Esophagus squamous epithelium (tissue), 5 donors: ENCODE results near the gene BUD31. TPM values are rescaled to one million over a fixed set of nuclear protein-coding genes. Genes with fewer than 3 reads are reported as not detected.

Source experiments
- DNase-seq: peaks from one replicate; lab custom pipeline; 2025; lab: John Stamatoyannopoulos, UW
- H3K27ac ChIP-seq, 4 donors: fragments of 200-600 bp; sonication (generic); one replicate each; pipeline ENCODE4 v1.5.1; 2016 to 2019; ENCODE audit warnings: mild to moderate bottlenecking in 1 of 4
- H3K27me3 ChIP-seq, 4 donors: fragments of 200-600 bp; sonication (generic); 1 replicate in 3 of 4; 2 replicates in 1 of 4; pipeline versions ENCODE4 v1.5.1 to v1.6.0; 2017 to 2021; ENCODE audit warnings: antibody characterized with exemption in 1 of 4
- H3K36me3 ChIP-seq, 3 donors: fragments of 200-600 bp; sonication (generic); one replicate each; pipeline ENCODE4 v1.5.1; 2016 to 2019
- H3K4me1 ChIP-seq, 3 donors: fragments of 200-600 bp; sonication (generic); one replicate each; pipeline ENCODE4 v1.5.1; 2017 to 2019
- H3K4me3 ChIP-seq, 4 donors: fragments of 200-600 bp; sonication (generic); 1 replicate in 3 of 4; 2 replicates in 1 of 4; pipeline ENCODE4 v1.5.1; 2016 to 2019; ENCODE audit warnings: mild to moderate bottlenecking in 2 of 4, moderate library complexity in 1 of 4
- H3K9me3 ChIP-seq, 3 donors: fragments of 200-600 bp; sonication (generic); one replicate each; pipeline ENCODE4 v1.5.1; 2016 to 2019
- CTCF ChIP-seq, 6 experiments: fragments of 450-650 bp in 4 of 6; fragments of 200-600 bp in 2 of 6; sonication (generic) in 2 of 6; IDR thresholded peaks; one replicate each; pipeline ENCODE4 v1.5.1; 2016 to 2019; ENCODE audit warnings: antibody characterized with exemption in 6 of 6, mild to moderate bottlenecking in 4 of 6, moderate library complexity in 4 of 6
- POLR2A ChIP-seq, 4 donors: fragments of 450-650 bp; IDR thresholded peaks; one replicate each; pipeline ENCODE4 v1.6.1; 2017; ENCODE audit warnings: antibody characterized with exemption in 4 of 4, mild to moderate bottlenecking in 4 of 4, moderate library complexity in 3 of 4
- WGBS, 2 donors: methylation state at CpG; one replicate each; pipeline ENCODE4 v1.1.5; 2018; 5-methylcytosine and 5-hydroxymethylcytosine counted together
- intact Hi-C: fragments of 100-400 bp; cut with DNase I; formaldehyde crosslinking; loops from one replicate; pipeline ENCODE4 v1.15.0; 2022
- total RNA-seq, 4 donors: library from RNA; depleted of rRNA; stranded (reverse); fragments of >200 nt; gene quantifications; one replicate each; pipeline ENCODE4 v1.1.0, GENCODE V29; 2016
- donor health status: DM: yes; HTN: yes; CAD: no.

The BUD31 gene
- total RNA-seq, 4 donors from 2014 or later = 46.9 to 59.1 (median 55.9) TPM

GRCh38 chr7:99406557-99406956 is 2.2 kb upstream of the BUD31 start:
- Histone ChIP-seq H3K27me3 (no peaks in the 10 kb centered on the region), H3K4me3 (peak overlapping the region in 1 of 4 donors; percentile 74), H3K27ac (peak overlapping the region in 1 of 4 donors; percentile 98), H3K36me3 (peaks cover 6 to 56% (median 20%) of the 10 kb centered on the region in 3 donors), H3K9me3 (no peaks in the 10 kb centered on the region), H3K4me1 (peaks cover 22 to 58% (median 24%) of the 10 kb centered on the region in 3 donors)
- no peak for DNase-seq
- 70 to 83% methylated on average over 1 of the region's 1 CpG for WGBS, 2 donors
- TF ChIP-seq POLR2A (IDR thresholded peaks at IDR 0.05) = no peak
- no peak for TF ChIP-seq CTCF (IDR thresholded peaks at IDR 0.05)
- intact Hi-C loops = no loop called here

- no peaks in the 10 kb centered on the region for H3K27me3 ChIP-seq
- intact Hi-C loops = no loop called here
- peak overlapping the region; percentile 74 to 98 (median 92) for H3K4me3 ChIP-seq
- H3K36me3 ChIP-seq = peaks cover 6 to 56% (median 19%) of the 10 kb centered on the region in 3 donors
- no peaks in the 10 kb centered on the region for H3K9me3 ChIP-seq
- peaks cover 22 to 58% (median 24%) of the 10 kb centered on the region in 3 donors for H3K4me1 ChIP-seq
- no peak for TF ChIP-seq POLR2A (IDR thresholded peaks at IDR 0.05)
- no peak for TF ChIP-seq CTCF (IDR thresholded peaks at IDR 0.05)
- H3K27ac ChIP-seq = peak overlapping the region; percentile 96 to 99 (median 98)
- 0% methylated on average over 24 to 28 of the region's 28 CpGs for WGBS, 2 donors
- no peak for DNase-seq
Observed at GRCh38 chr7:99407872-99408378, 844 bp upstream of the BUD31 start.

DNA sequence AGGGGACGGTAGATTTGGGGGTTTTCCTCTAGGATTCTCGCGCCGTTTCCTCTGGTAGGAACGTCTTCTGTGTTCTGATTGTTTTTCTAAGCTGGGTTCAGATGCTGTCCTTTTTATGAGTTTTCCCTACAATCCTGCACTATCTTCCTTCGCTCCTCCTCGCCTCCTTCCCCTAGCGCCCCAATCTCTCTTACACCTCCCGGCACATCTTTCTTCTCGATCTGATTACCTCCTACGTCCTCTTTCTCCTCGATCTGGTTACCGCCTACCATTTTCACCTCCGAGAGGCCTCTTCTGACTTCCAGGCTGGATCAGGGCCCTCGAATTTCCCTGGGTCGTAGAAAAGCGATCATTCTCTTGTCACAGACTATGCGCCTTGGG is 413 bp downstream of the BUD31 start:
- intact Hi-C loops = no loop called here
- TF ChIP-seq CTCF (IDR thresholded peaks at IDR 0.05) (no peak), POLR2A (IDR thresholded peaks at IDR 0.05) (no peak)
- 0% methylated on average over 17 to 18 of the region's 18 CpGs for WGBS, 2 donors
- H3K27ac ChIP-seq = peak overlapping the region; percentile 96 to 99 (median 98)
- H3K4me3 ChIP-seq = peak overlapping the region; percentile 74 to 98 (median 92)
- H3K36me3 ChIP-seq = peaks cover 6 to 56% (median 21%) of the 10 kb centered on the region in 3 donors
- no peaks in the 10 kb centered on the region for H3K9me3 ChIP-seq
- peaks cover 22 to 56% (median 24%) of the 10 kb centered on the region in 3 donors for H3K4me1 ChIP-seq
- DNase-seq = no peak
- no peaks in the 10 kb centered on the region for H3K27me3 ChIP-seq

DNA sequence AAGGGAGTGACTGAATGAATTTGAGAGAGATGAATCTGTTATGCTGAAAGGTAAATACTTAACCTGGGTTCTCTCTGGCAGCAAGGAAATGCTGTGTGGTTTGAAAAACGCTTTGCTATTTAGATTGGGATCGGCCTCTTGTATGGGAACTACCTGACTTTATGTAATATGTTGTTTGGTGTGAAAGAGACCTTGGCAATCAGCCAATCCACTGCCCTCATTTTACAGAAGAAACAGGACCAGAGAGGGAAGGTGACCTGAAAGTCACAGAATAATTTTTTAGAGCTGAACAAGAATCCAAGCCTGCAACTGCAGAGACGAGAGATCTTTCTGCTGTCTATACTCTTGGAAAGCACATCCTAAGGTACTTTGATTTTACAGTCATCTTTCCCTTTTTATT is 1.0 kb downstream of the BUD31 start:
- Histone ChIP-seq H3K36me3 (peaks cover 6 to 56% (median 26%) of the 10 kb centered on the region in 3 donors), H3K4me3 (peak overlapping the region; percentile 74 to 98 (median 92)), H3K27me3 (no peaks in the 10 kb centered on the region), H3K27ac (peak overlapping the region; percentile 96 to 99 (median 98)), H3K4me1 (peaks cover 22 to 50% (median 23%) of the 10 kb centered on the region in 3 donors), H3K9me3 (no peaks in the 10 kb centered on the region)
- DNase-seq = no peak
- WGBS, 2 donors = 24 to 25% methylated on average over 3 of the region's 3 CpGs
- TF ChIP-seq POLR2A (IDR thresholded peaks at IDR 0.05) (no peak), CTCF (IDR thresholded peaks at IDR 0.05) (no peak)
- intact Hi-C loops = loop anchor here (5.0 kb wide), 1 partner anchor 43 kb away; no protein-coding TSS in a partner anchor

- H3K4me1 ChIP-seq = peaks cover 22 to 47% (median 22%) of the 10 kb centered on the region in 3 donors
- no peak for DNase-seq
- 90 to 100% methylated on average over 2 of the region's 2 CpGs for WGBS, 2 donors
- no peak overlapping the region for H3K4me3 ChIP-seq
- peaks cover 10 to 56% (median 34%) of the 10 kb centered on the region in 3 donors for H3K36me3 ChIP-seq
- H3K27me3 ChIP-seq = no peaks in the 10 kb centered on the region
- H3K27ac ChIP-seq = no peak overlapping the region
- no peaks in the 10 kb centered on the region for H3K9me3 ChIP-seq
- TF ChIP-seq CTCF (IDR thresholded peaks at IDR 0.05) (no peak), POLR2A (IDR thresholded peaks at IDR 0.05) (no peak)
- intact Hi-C loops = loop anchor here (5.0 kb wide), 1 partner anchor 43 kb away; no protein-coding TSS in a partner anchor
Observed at GRCh38 chr7:99410635-99411034, 1.9 kb downstream of the BUD31 start.
